Thyroid gland (tissue), 4 donors: ENCODE results near the gene LRP4.

ENCODE experiments used
- CTCF ChIP-seq, 6 experiments: fragments of 200-600 bp in 3 of 6; fragments of 450-650 bp in 3 of 6; sonication (generic) in 3 of 6; IDR thresholded peaks; one replicate each; pipeline ENCODE4 v1.5.1; 2016 to 2019; ENCODE audit warnings: antibody characterized with exemption in 6 of 6, mild to moderate bottlenecking in 2 of 6, inconsistent platforms in 1 of 6, moderate library complexity in 1 of 6
- POLR2A ChIP-seq, 2 donors: fragments of 450-650 bp; IDR thresholded peaks; one replicate each; pipeline ENCODE4 v1.6.1; 2017; ENCODE audit warnings: antibody characterized with exemption in 2 of 2, mild to moderate bottlenecking in 2 of 2, moderate library complexity in 1 of 2

- TF ChIP-seq CTCF (IDR thresholded peaks at IDR 0.05) (no peak), POLR2A (IDR thresholded peaks at IDR 0.05) (no peak)
Measured at GRCh38 chr11:46838501-46838900, 79.8 kb downstream of the LRP4 start.
